ENCODE results near the gene CCSER1. TPM values are rescaled to one million over a fixed set of nuclear protein-coding genes. Genes with fewer than 3 reads are reported as not detected.
"Not testable (repeated sequence)": the region's sequence is repeated elsewhere in the genome, so short reads cannot be mapped to it uniquely, and the experiment has no call there.

The CCSER1 gene
- total RNA-seq, 1 donor from 2014 or later = 13.8 TPM

GRCh38 chr4:90584051-90584450 lies 456.9 kb downstream of the CCSER1 start:
- DNase-seq (no peak), ATAC-seq (ENCODE audit: poor library complexity) (no peak)
- intact Hi-C loops (cut with DNase I) = no loop called here

GRCh38 chr4:90585961-90586360 lies 458.8 kb downstream of the CCSER1 start:
- ATAC-seq (ENCODE audit: poor library complexity) = no peak
- intact Hi-C loops (cut with DNase I) = no loop called here
- no peak for DNase-seq

- ATAC-seq (ENCODE audit: poor library complexity) (no peak), DNase-seq (no peak)
- intact Hi-C loops (cut with DNase I) = no loop called here
Measured at GRCh38 chr4:90586799-90587198, 459.6 kb downstream of the CCSER1 start.

GRCh38 chr4:90597927-90598326 lies 470.7 kb downstream of the CCSER1 start:
- no peak for DNase-seq
- ATAC-seq (ENCODE audit: poor library complexity) = peak; percentile 80
- intact Hi-C loops (cut with DNase I) = no loop called here

GRCh38 chr4:90598741-90599140 lies 471.5 kb downstream of the CCSER1 start:
- ATAC-seq (ENCODE audit: poor library complexity) = no peak
- intact Hi-C loops (cut with DNase I) = no loop called here
- no peak for DNase-seq

GRCh38 chr4:90602726-90603125 lies 475.5 kb downstream of the CCSER1 start:
- DNase-seq (no peak), ATAC-seq (ENCODE audit: poor library complexity) (no peak)
- intact Hi-C loops (cut with DNase I) = no loop called here

- ATAC-seq (ENCODE audit: poor library complexity) = no peak
- intact Hi-C loops (cut with DNase I) = no loop called here
- DNase-seq = no peak
Measured at GRCh38 chr4:90603540-90603939, 476.3 kb downstream of the CCSER1 start.

GRCh38 chr4:90606781-90607180 lies 479.6 kb downstream of the CCSER1 start:
- no peak for DNase-seq
- ATAC-seq (ENCODE audit: poor library complexity) = no peak
- intact Hi-C loops (cut with DNase I) = no loop called here

GRCh38 chr4:90614371-90614770 lies 487.2 kb downstream of the CCSER1 start:
- no peak for DNase-seq
- ATAC-seq (ENCODE audit: poor library complexity) = no peak
- intact Hi-C loops (cut with DNase I) = no loop called here

GRCh38 chr4:90621080-90621479 lies 493.9 kb downstream of the CCSER1 start:
- DNase-seq = no peak
- no peak for ATAC-seq (ENCODE audit: poor library complexity)
- intact Hi-C loops (cut with DNase I) = no loop called here

GRCh38 chr4:90624781-90625180 lies 497.6 kb downstream of the CCSER1 start:
- DNase-seq (no peak), ATAC-seq (ENCODE audit: poor library complexity) (no peak)
- intact Hi-C loops (cut with DNase I) = no loop called here

GRCh38 chr4:90641861-90642599 lies 514.8 kb downstream of the CCSER1 start:
- intact Hi-C loops (cut with DNase I) = no loop called here
- ATAC-seq (ENCODE audit: poor library complexity) (no peak), DNase-seq (no peak)

GRCh38 chr4:90643156-90643555 lies 516.0 kb downstream of the CCSER1 start:
- DNase-seq (no peak), ATAC-seq (ENCODE audit: poor library complexity) (no peak)
- intact Hi-C loops (cut with DNase I) = no loop called here

GRCh38 chr4:90648311-90648710 lies 521.1 kb downstream of the CCSER1 start:
- no peak for ATAC-seq (ENCODE audit: poor library complexity)
- DNase-seq = no peak
- intact Hi-C loops (cut with DNase I) = no loop called here

GRCh38 chr4:90648791-90649190 lies 521.6 kb downstream of the CCSER1 start:
- ATAC-seq (ENCODE audit: poor library complexity) (no peak), DNase-seq (no peak)
- intact Hi-C loops (cut with DNase I) = no loop called here

- DNase-seq = no peak
- no peak for ATAC-seq (ENCODE audit: poor library complexity)
- intact Hi-C loops (cut with DNase I) = no loop called here
Measured at GRCh38 chr4:90660672-90661071, 533.5 kb downstream of the CCSER1 start.

GRCh38 chr4:90670183-90670582 lies 543.0 kb downstream of the CCSER1 start:
- intact Hi-C loops (cut with DNase I) = no loop called here
- DNase-seq = no peak
- ATAC-seq (ENCODE audit: poor library complexity) = no peak

- ATAC-seq (ENCODE audit: poor library complexity) (no peak), DNase-seq (no peak)
- intact Hi-C loops (cut with DNase I) = no loop called here
Measured at GRCh38 chr4:90689739-90690138, 562.5 kb downstream of the CCSER1 start.

GRCh38 chr4:90695411-90695810 lies 568.2 kb downstream of the CCSER1 start:
- DNase-seq = no peak
- intact Hi-C loops (cut with DNase I) = no loop called here
- no peak for ATAC-seq (ENCODE audit: poor library complexity)

GRCh38 chr4:90705501-90705900 lies 578.3 kb downstream of the CCSER1 start:
- ATAC-seq (ENCODE audit: poor library complexity); intact Hi-C loops (cut with DNase I); DNase-seq: not testable (repeated sequence)

GRCh38 chr4:90715242-90715641 lies 588.0 kb downstream of the CCSER1 start:
- intact Hi-C loops (cut with DNase I) = no loop called here
- ATAC-seq (ENCODE audit: poor library complexity) (no peak), DNase-seq (no peak)

All from Right ventricle myocardium superior (tissue), 1 donor.